Astrocyte of the spinal cord (primary cell): ENCODE results near the gene LRTM1.

Source experiments
- DNase-seq: peaks from one replicate; pipeline ENCODE4 v3.0.0; 2011; ENCODE audit warnings: low read depth, low spot score
- H3K4me3 ChIP-seq: 2 replicates; pipeline ENCODE4 v1.5.1; 2011; ENCODE audit warnings: low read depth, mild to moderate bottlenecking, low read length, moderate library complexity
- in situ Hi-C: cut with HindIII; loops from 2 replicates; pipeline ENCODE4 v1.10.0; 2017; ENCODE audit warnings: low sequenced_read_pairs
- TF ChIP-seq, protein P1 (sequence below): IDR thresholded peaks from 2 replicates; pipeline ENCODE4 v1.5.1; 2012; ENCODE audit warnings: low read depth, mild to moderate bottlenecking, low read length, inconsistent platforms

Gene LRTM1

DNA sequence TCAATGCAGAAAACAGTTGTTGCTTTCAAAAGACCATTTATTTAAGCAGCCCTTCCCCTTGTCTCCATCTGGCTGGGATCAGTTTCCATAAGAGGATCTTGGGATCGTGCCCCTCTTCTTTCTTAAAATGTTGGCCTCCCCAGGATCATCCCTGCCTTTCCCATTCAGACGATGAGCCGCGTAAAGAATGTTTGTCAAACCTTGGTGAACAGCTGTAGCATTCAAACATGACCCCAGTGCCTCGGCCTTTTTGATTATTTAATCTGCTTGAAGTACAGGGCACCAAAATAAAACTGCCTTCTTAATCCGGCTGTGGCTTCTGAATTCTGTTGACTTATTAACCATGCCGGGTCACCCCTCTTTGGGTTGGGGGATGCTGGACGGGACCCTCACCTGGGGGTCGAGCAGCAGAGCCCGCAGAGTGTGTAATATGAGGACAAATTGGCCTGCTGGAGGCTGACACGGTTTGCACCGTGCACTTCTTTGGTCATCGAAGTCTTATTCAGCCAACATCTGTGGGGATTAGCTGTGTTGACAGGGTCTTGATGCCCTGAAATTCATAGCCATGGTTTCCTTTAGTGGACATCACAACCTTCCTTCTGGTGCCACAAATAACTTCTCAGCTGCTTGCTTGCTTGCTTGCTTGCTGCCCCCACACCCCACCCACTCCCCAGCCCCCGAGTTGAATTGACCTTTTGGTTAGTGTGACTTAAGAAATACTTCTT lies at the start of gene LRTM1:
TSS of gene LRTM1 (minus strand) at position 14 of the 725 bp plus-strand sequence. CDS start 148 bp downstream, outside the sequence.
- no peak for DNase-seq
- H3K4me3 ChIP-seq: no peak within 1 kb of the TSS
- TF ChIP-seq, protein P1, sequence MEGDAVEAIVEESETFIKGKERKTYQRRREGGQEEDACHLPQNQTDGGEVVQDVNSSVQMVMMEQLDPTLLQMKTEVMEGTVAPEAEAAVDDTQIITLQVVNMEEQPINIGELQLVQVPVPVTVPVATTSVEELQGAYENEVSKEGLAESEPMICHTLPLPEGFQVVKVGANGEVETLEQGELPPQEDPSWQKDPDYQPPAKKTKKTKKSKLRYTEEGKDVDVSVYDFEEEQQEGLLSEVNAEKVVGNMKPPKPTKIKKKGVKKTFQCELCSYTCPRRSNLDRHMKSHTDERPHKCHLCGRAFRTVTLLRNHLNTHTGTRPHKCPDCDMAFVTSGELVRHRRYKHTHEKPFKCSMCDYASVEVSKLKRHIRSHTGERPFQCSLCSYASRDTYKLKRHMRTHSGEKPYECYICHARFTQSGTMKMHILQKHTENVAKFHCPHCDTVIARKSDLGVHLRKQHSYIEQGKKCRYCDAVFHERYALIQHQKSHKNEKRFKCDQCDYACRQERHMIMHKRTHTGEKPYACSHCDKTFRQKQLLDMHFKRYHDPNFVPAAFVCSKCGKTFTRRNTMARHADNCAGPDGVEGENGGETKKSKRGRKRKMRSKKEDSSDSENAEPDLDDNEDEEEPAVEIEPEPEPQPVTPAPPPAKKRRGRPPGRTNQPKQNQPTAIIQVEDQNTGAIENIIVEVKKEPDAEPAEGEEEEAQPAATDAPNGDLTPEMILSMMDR: no peak
- in situ Hi-C loops: no loop called here

DNA sequence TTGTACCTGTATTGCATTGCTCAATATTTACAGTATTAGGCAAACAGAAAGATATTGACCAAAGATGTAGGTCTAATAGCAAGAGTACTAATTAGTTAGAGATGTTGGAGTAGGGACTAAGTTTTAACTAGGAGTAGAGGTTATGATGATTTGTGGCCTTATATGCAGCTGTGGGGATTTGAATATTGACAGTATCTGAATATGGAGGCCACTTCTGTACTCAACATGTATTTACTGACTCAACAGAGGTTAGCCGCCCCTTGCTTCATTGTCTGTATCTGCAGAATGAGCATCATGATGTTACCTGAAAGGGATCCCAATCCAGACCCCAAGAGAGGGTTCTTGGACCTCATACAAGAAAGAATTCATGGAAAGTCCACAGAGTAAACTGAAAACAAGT lies 49.6 kb upstream of the LRTM1 start:
- no peak overlapping the region for H3K4me3 ChIP-seq
- TF ChIP-seq, protein P1: no peak
- no peak for DNase-seq
- in situ Hi-C loops: no loop called here

DNA sequence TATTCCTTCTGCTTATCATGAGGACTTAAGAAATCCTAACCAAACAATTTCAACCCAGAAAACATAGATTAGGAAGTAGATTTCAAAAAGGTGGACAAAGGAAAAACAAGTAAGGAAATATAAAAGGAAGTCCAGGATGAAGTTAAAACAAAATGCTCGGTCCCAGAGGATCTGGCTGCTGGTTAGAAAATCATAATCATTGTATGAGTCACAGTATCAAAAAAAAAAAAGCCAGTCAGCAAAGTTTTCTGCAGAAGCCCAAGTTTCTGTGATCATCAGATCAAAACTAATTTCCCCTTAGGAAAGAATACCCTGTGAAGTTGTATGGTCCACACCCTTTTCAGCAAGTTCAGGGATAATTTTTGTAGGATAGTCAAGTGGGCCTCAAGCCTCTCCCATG lies 43.0 kb upstream of the LRTM1 start:
- H3K4me3 ChIP-seq: no peak overlapping the region
- in situ Hi-C loops: no loop called here
- peak; percentile 67 for DNase-seq
- TF ChIP-seq, protein P1: no peak

DNA sequence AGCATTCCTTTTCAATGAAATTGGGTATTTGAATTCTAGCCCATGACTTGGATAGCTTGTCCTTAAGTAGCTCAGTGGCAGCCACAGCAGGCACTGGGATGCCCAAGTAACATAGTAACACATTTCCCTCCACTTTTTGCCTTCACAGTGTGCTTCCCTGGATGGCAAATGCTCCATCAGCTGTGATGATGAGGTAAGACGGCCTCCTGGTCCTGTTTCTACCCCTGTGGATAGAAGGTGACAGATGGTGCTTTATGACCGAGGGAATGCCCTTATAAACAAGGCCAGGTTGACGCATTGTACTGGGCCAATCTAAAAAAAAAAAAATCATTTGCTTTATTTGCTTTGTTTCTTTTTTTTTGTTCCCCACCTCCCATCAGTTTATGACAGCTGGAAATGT lies 41.8 kb upstream of the LRTM1 start:
- in situ Hi-C loops: no loop called here
- TF ChIP-seq, protein P1: no peak
- H3K4me3 ChIP-seq: no peak overlapping the region
- DNase-seq: no peak

DNA sequence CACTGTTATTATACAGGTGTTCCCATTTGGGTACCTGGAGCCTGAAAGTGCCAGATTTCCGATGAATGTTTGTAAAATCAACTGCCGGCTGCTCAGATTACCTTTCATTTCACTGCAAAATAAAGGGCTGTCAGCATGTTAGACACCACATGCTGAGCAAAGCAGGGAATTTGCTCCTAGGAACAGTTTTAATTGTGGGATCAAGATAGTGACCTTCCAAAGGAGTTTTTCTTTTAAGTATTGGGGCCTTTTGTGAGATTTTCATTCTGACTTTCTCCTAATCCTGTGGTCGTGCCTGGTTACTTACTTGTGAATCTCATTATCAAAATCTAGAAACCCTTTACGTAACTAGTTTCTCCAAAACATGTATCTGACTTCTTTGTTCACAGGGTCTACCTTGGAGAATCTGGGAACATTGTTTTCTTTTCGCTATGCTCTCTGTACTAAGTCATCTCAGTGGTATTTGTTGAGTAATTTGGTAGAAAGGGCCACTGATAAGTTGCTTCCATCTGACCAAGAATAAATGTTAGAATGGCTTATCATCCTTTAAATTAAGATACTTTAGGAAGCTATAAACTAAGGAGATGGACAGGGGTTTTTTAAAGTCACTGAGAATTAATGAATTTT lies 40.8 kb upstream of the LRTM1 start:
- DNase-seq: peak; percentile 85
- in situ Hi-C loops: no loop called here
- H3K4me3 ChIP-seq: peak overlapping the region; percentile 16
- TF ChIP-seq, protein P1: no peak

DNA sequence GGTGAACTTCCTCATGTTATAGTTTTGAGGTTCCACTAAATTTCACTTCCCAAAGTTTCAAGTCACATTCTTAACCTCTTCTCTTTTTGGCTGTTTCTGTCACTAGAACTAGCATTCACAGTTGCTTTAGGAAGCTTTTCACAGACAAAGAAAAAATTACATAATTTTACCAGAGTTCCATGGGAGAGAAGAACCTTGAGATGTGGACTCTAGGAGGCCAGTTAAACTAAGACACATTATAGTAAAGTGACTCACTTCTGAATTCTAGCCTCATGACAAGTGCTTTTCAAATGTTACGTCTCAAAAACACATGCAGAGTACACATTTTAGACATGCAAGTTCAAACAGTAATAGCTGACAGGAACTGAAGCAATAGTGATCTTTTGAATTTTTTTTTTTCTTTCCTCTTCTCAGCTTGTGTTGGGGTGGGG lies 39.9 kb upstream of the LRTM1 start:
- H3K4me3 ChIP-seq: no peak overlapping the region
- TF ChIP-seq, protein P1: no peak
- DNase-seq: peak; percentile 83
- in situ Hi-C loops: no loop called here
